Activated CD4-positive, alpha-beta T cell treated with anti-CD3 and anti-CD28 coated beads, Interleukin-2, Interleukin-4, amounts not matched to agents 100 ng/mL and 50 ng/mL, durations not matched to agents 16 hours and 8 hours (primary cell): Measurements from ENCODE around the gene AKT1S1.
"Not testable (repeated sequence)": the region's sequence is repeated elsewhere in the genome, so short reads cannot be mapped to it uniquely, and the experiment has no call there.

Source experiments
- DNase-seq: peaks from one replicate; pipeline ENCODE4 v3.0.0-alpha.2; 2020; ENCODE audit warnings: low spot score

Gene AKT1S1

DNA sequence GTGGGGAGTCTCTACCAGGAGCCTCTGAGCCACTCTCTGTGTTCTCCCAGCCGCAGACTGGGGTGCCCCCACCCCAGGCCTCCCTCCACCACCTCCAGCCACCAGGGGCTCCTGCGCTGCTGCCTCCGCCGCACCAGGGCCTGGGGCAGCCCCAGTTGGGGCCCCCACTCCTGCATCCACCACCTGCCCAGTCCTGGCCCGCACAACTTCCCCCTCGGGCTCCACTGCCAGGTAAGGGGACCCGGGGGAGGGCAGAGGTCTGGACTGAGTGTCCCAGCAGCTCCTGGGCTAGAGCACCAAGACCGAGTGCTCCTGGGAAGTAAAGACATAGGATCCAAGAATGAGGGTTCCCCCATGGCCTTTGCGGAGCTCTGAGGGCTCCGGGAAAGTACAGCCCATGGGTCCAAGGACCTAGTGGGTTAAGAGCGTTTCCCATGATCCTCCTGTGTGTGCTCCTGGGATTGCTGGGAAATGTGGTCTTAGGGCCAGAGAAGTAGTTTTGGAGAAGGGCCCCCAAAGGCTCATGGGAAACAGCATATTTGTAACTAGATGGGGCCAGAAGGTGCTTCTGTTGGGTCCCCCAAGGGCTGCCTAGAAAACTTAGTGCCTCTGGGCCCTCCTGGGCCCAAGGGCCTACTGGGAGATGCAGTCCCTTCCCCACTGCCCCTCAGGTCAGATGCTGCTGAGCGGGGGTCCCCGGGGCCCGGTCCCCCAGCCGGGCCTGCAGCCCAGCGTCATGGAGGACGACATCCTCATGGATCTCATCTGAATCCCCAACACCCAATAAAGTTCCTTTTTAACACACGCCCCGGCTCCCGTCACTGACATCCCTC, 40.8 kb downstream of the AKT1S1 start:
- DNase-seq = no peak

DNA sequence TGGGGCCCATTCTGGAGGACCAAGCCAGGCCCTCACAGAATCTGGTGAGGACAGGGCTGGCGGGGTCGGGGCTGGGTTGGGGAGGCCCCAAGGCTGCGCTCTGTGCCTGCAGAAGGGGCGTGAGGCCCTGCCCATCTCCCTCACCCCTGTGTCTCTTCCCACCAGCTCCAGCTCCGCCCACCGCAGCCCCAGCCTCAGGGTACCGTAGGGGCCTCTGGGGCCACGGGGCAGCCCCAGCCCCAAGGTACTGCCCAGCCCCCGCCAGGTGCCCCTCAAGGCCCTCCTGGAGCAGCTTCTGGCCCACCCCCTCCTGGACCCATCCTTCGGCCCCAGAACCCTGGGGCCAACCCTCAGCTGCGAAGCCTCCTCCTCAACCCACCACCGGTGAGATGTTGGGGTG, 41.6 kb downstream of the AKT1S1 start:
- DNase-seq = no peak

- no peak for DNase-seq
Observed at GRCh38 chr19:49833599-49833998, 43.6 kb downstream of the AKT1S1 start.

DNA sequence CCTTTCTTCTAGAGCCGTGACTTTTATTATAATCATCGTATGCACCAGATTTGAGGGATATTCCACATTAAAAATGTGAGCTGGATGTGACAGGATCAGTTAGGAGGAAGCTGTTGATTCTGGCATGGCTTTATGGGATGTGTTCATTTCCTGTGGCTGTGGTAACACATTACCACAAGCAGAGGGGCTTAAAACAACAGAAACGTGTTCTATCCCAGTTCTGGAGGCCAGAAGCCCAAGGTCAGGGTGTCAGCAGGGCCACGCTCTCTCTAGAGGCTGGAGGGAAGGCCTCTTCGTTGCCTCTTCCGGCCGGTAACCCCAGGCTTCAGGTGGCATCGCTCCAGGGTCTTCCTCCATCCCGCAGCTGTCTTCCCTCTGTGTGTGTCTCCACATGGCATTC, 44.6 kb downstream of the AKT1S1 start:
- no peak for DNase-seq

DNA sequence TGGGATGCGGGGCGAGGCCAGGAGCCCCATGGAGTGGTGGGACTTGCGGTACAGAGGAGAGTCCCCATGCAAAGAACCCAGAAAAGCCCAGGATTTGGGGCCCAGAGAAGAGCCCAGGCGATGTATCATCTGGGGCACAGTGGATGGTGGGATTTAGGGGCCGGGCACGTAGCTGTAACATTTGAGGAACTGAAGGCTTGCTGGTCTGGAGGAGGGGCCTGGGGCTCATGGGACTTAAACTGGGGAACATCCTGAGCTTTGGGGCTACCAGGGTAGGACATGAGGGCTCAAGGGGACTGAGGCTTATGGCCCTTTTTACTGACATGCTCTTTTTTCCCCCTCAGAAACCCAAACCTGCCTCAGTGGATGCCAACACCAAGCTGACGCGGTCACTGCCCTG, 45.6 kb downstream of the AKT1S1 start:
- no peak for DNase-seq

DNA sequence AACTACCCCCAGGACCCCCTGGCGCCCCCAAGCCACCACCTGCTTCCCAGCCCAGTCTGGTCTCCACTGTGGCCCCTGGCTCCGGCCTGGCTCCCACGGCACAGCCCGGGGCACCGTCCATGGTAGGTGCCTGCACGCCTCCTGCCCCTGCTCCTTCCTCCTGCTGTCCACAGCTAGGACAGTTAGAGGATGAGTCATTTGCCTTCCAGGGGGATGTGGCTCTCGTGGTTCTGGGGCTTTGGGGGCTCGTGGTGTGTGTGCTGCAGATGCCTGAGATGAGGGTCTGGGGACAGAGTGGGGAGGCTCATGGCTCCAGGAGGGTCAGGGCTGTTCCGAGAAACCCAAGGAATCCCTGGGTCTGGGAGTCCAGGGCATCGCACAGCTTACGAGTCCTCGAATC, 46.4 kb downstream of the AKT1S1 start:
- DNase-seq = no peak

DNA sequence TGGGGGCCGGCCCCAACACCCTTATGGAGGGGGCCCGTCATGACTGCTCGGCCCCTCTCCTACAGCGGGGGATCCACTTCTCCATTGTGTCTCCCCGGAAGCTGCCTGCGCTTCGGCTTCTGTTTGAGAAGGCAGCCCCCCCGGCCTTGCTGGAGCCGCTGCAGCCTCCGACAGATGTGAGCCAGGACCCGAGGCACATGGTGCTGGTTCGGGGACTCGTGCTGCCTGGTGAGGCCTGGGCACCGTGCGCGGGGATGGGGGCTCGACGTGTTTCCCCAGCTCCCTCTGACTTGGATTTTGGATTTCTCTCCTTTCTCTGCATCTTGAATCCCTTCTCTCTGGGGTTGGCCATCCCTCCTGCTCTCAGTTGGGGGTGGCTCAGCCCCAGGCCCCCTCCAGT, 47.4 kb downstream of the AKT1S1 start:
- no peak for DNase-seq

DNA sequence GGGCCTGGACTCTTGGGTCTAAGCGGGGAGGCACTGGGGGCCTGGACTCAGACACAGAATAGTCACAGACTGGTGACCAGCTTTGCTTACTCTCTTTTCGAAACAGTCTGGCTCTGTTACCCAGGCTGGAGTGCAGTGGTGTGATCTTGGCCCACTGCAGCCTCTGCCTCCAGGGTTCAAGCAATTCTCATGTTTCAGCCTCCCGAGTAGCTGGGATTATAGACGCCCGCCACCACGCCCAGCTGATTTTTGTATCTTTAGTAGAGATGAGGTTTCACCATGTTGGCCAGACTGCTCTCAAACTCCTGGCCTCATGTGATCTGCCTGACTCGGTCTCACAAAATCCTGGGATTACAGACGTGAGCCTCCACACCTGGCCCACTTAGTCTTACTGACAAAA, 48.0 kb downstream of the AKT1S1 start:
- DNase-seq = no peak

- no peak for DNase-seq
Observed at GRCh38 chr19:49827034-49827433, 50.1 kb downstream of the AKT1S1 start.

GRCh38 chr19:49824662-49825061, 52.5 kb downstream of the AKT1S1 start:
- DNase-seq = no peak

DNA sequence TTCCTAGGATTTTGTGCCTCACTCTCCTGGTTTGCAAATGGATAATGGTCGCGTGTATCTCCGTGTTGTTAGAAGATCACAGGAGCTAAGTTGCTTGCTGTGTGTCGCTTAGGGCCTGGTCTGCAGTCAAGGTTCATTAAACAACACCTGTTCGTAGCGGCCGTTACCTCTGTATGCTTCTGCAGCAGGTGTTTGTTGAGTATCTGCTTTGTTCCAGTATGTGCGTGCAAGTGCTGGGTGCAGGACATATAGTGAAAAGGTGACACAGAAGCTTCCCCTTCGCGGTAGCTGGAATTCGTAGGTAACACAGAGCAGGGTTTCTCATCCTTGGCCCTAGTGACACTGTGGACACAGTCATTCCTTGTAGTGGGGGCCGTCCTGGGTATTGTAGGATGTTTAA, 53.7 kb downstream of the AKT1S1 start:
- no peak for DNase-seq

DNA sequence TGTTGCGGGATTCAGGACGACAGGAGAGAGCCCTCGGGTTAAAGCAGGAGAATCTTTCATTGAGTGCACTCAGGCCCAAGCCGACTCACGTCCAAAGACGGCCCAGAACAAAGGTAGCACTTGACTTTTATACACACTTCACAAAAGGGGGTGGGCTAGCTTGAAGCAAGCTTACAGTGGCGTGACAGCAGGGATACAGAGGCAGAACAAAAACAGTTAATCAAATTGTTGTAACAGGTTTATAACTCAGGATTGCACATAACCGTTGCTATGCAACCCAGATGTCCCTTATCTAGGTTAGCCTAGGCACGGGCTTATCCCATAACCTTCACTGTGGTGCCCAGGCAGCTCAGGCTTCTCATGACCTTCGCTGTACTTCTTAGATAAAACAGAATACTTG, 57.0 kb downstream of the AKT1S1 start:
- DNase-seq = no peak

DNA sequence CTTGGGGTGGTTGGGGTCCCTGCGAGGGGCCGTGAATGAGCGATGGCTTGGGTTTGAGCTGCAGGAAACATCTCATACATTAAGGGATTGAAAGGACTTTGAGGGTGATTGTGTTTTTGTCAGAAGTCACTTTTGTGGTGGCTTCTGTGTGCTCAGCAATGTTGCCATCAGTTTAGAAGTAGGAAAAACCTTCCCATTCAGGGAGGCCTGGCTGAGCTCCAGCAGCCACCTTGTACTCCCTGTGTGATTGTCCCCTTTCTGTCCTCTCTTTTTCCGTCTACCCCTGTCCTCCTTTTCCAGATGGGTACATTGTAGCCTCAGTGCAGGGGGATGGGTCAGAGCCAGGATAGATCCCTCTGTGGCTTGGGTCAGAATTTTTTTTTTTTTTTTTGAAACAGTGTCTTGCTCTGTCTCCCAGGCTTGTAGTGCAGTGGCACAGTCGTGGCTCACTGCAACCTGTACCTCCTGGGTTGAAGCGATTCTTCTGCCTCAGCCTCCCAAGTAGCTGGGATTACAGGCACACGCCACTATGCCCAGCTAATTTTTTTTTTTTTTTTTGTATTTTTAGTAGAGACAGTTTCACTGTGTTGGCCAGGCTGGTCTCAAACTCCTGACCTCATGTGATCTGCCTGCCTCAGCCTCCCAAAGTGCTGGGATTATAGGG, 57.6 kb downstream of the AKT1S1 start:
- not testable (repeated sequence) for DNase-seq
